GM18873 (cell line): ENCODE measurements around the gene MRC1.
"Not testable (repeated sequence)": the region's sequence is repeated elsewhere in the genome, so short reads cannot be mapped to it uniquely, and the experiment has no call there.

Source experiments
- ATAC-seq: cut with Tn5 transposase; IDR thresholded peaks from one replicate; pipeline ENCODE4 v1.9.1; 2021; ENCODE audit warnings: mild to moderate bottlenecking, moderate library complexity, moderate number of reproducible peaks; ENCODE audit not compliant: unreplicated experiment, low FRiP score

The MRC1 gene

GRCh38 chr10:17882557-17882956 lies 73.4 kb downstream of the MRC1 start:
- ATAC-seq = no peak

GRCh38 chr10:17883621-17884020 lies 74.5 kb downstream of the MRC1 start:
- ATAC-seq = no peak

- ATAC-seq = no peak
These were observed 79.0 kb downstream of the MRC1 start for GRCh38 chr10:17888189-17888588.

GRCh38 chr10:17891435-17891834 lies 82.3 kb downstream of the MRC1 start:
- ATAC-seq = no peak

GRCh38 chr10:17904564-17904963 lies 95.4 kb downstream of the MRC1 start:
- no peak for ATAC-seq

GRCh38 chr10:17905491-17905890 lies 96.3 kb downstream of the MRC1 start:
- no peak for ATAC-seq

- no peak for ATAC-seq
These were observed 96.9 kb downstream of the MRC1 start for GRCh38 chr10:17906002-17906401.

GRCh38 chr10:17907641-17908040 lies 98.5 kb downstream of the MRC1 start:
- no peak for ATAC-seq

GRCh38 chr10:17910125-17910789 lies 101.1 kb downstream of the MRC1 start:
- ATAC-seq = no peak

GRCh38 chr10:17912754-17913153 lies 103.6 kb downstream of the MRC1 start:
- no peak for ATAC-seq

GRCh38 chr10:17913604-17914003 lies 104.5 kb downstream of the MRC1 start:
- ATAC-seq = no peak

- no peak for ATAC-seq
These were observed 105.3 kb downstream of the MRC1 start for GRCh38 chr10:17914169-17915045.

- no peak for ATAC-seq
These were observed 106.0 kb downstream of the MRC1 start for GRCh38 chr10:17915181-17915580.

GRCh38 chr10:17918187-17918903 lies 109.2 kb downstream of the MRC1 start:
- ATAC-seq = no peak

GRCh38 chr10:17921378-17921777 lies 112.2 kb downstream of the MRC1 start:
- no peak for ATAC-seq

- ATAC-seq = no peak
These were observed 114.6 kb downstream of the MRC1 start for GRCh38 chr10:17923728-17924127.

GRCh38 chr10:17943033-17943745 lies 134.0 kb downstream of the MRC1 start:
- ATAC-seq = no peak

GRCh38 chr10:17950269-17950668 lies 141.1 kb downstream of the MRC1 start:
- ATAC-seq = not testable (repeated sequence)

- no peak for ATAC-seq
These were observed 141.6 kb downstream of the MRC1 start for GRCh38 chr10:17950726-17951125.

GRCh38 chr10:17951868-17952371 lies 142.8 kb downstream of the MRC1 start, which contains the start of gene SLC39A12:
Gene SLC39A12, plus strand, starts transcription at chr10:17951918. Its CDS starts 1,359 bp downstream, at chr10:17953277.
- no peak for ATAC-seq
